G401 (cell line): ENCODE data around the gene NUDT22. TPM values are rescaled to one million over a fixed set of nuclear protein-coding genes. Genes with fewer than 3 reads are reported as not detected.

Experiments used
- total RNA-seq: library from RNA; depleted of rRNA; stranded (reverse); fragments of >200 nt; shearing (Covaris generic); gene quantifications from 2 replicates; pipeline ENCODE4 v1.2.3, GENCODE V29; 2014; rRNA removed

Gene NUDT22
- total RNA-seq, 1 experiment from 2014 or later, result 33.3 TPM

Other genes starting within 250 kb of the NUDT22 start
- 123 and 143 TPM in 2 replicates for gene OTUB1, start 239.8 kb upstream of the NUDT22 start, total RNA-seq
- not detected in 2 replicates for gene FLRT1, start 190.3 kb upstream of the NUDT22 start, total RNA-seq
- 85.0 and 93.2 TPM in 2 replicates for gene MACROD1, start 60.2 kb upstream of the NUDT22 start, total RNA-seq
- 241 and 363 TPM in 2 replicates for gene STIP1, start 40.1 kb upstream of the NUDT22 start, total RNA-seq
- gene FERMT3, start 19.6 kb upstream of the NUDT22 start, total RNA-seq, result 5.9 TPM in 1 of 2 replicates, not detected in the other
- 28.9 and 46.2 TPM in 2 replicates for gene TRPT1, start 88 bp upstream of the NUDT22 start, total RNA-seq
- gene DNAJC4, start 4.3 kb downstream of the NUDT22 start, total RNA-seq, result 10.3 and 24.1 TPM in 2 replicates
- 14.6 and 27.0 TPM in 2 replicates for gene VEGFB, start 8.3 kb downstream of the NUDT22 start, total RNA-seq
- gene FKBP2, start 14.8 kb downstream of the NUDT22 start, total RNA-seq, result 20.6 and 27.8 TPM in 2 replicates
- gene PPP1R14B, start 20.7 kb downstream of the NUDT22 start, total RNA-seq, result 293 and 394 TPM in 2 replicates
- gene PLCB3, start 25.3 kb downstream of the NUDT22 start, total RNA-seq, result 59.3 and 62.7 TPM in 2 replicates
- 146 and 183 TPM in 2 replicates for gene BAD, start 58.4 kb downstream of the NUDT22 start, total RNA-seq
- 17.8 and 25.9 TPM in 2 replicates for gene GPR137, start 59.6 kb downstream of the NUDT22 start, total RNA-seq
- gene KCNK4, start 65.0 kb downstream of the NUDT22 start, total RNA-seq, result 0.14 TPM in 1 of 2 replicates, not detected in the other
- gene CATSPERZ, start 74.1 kb downstream of the NUDT22 start, total RNA-seq, result not detected in 2 replicates
- gene ESRRA, start 79.2 kb downstream of the NUDT22 start, total RNA-seq, result 42.0 and 75.5 TPM in 2 replicates
- gene TRMT112, start 91.3 kb downstream of the NUDT22 start, total RNA-seq, result 313 and 472 TPM in 2 replicates
- 341 and 414 TPM in 2 replicates for gene PRDX5, start 91.8 kb downstream of the NUDT22 start, total RNA-seq
- gene CCDC88B, start 113.9 kb downstream of the NUDT22 start, total RNA-seq, result 15.1 and 26.6 TPM in 2 replicates
- 113 and 126 TPM in 2 replicates for gene RPS6KA4, start 132.9 kb downstream of the NUDT22 start, total RNA-seq